ENCODE data around the gene KCNJ11.

The KCNJ11 gene

DNA sequence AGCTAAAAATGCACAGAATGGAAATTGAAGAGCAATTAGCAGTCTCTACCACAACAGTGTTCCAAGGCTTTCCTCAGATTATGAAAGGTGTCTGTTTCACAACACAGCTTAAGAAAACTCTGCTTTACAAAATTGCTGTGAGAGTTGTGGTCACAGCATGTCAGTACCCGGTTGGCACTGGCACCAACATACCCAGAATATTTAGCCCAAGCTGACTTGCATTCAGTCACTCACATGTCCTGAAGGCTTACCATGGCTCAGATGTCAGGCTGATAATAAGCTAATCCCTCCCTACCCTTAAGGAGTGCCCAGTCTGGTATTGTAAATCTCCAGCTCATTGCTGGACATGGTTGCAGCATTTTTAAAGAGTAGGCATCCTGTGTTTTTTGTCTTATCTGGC, 22.0 kb downstream of the KCNJ11 start:
- no peak for DNase-seq (ENCODE audit: low read depth, low spot score)

DNA sequence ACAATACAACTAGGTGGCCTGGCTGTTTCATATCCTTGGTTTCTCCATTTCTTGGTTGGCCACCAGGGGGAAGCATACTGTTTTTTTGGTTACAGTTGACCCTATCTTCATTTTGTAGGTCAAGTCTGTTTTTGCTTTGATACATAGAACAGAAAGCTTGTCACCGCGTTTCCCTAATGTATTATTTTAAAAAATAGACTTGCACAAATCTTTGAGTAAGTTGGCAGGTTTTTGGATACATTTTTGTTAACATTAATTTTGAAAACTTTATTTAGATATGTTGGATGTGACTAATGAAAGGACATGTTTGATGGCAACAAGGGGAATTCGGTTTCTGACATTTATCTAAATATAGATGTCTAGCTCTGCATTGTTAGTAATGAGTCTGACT, 33.9 kb downstream of the KCNJ11 start:
- DNase-seq (ENCODE audit: low read depth, low spot score) = peak; percentile 47

DNA sequence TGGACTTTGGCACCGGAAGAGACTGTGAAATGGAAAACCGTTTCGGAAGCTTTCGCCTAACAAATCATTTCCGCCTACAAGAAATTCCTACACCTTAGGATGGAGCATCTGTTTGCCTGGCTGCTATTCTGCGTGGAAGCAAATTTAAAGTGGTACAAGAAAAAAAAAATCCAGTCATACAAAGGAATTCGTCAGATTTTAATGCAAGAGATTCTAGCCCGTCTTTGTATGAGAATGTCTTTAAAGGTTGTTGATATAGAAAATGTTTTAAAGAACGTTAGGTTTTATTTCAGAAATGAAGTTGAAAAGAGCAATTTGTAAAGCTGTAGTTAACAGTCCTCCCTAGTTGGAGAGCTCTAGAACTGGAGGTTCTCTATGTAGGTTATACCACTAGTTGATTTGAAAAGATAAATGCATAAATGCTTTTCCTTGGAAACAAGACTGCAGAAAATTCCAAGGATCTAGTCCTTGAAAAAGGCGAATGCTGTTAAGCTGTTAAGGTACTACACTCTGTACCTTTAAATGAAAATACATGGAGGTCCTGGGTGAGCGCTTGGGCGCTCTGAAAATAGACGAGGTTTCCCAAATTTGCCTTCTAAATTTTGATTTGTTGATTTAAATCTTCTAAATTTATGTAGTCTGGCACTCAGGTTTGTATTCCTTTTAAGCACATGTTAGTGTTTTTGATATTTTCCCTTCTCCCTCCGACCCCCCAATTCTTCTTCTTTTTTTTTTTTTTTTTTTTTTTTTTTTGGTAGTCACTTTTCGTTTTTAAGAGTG, 34.4 kb downstream of the KCNJ11 start:
- no peak for DNase-seq (ENCODE audit: low read depth, low spot score)

DNA sequence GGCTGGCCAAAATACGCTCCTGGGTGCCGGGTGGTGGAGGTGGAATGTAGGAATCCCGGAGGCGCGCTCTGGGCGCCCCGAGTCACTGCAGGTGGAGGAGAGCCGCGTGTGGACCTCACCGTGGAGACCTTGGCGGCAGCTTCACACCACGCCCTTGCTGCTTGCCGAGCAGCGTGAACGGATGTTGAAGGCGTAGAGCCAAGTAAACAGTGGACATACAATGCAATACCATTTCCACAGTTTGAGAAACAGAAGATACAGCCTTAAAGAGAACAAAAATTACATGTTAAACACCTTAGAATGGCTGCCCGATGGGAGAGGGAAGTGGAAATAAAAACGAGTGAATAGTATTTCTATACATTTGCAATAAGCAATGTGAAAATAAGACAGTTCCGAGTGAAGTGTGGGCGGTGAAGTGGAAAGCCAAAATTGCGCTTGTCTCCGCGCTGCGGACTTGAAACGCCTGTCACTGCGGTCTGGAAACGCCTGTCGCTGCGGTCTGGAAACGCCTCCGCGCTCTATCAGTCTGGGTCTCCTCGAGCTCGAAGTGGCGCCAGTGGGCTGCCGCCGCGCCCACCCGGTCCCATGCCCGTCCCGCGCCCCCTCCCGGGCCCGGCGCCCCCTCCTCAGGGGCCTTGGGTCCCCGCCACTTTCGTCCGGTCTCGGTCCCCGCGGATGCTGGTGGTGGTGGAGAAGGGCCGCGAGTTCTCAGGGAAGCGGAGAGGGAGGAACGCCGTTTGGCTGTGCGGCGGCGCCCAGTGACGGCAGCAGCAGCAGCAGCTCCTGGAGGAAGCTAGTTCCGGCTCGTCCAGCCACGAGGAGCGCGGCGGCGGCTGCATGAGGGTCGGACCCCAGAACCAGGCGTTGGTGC, 35.3 kb downstream of the KCNJ11 start:
- no peak for DNase-seq (ENCODE audit: low read depth, low spot score)

DNA sequence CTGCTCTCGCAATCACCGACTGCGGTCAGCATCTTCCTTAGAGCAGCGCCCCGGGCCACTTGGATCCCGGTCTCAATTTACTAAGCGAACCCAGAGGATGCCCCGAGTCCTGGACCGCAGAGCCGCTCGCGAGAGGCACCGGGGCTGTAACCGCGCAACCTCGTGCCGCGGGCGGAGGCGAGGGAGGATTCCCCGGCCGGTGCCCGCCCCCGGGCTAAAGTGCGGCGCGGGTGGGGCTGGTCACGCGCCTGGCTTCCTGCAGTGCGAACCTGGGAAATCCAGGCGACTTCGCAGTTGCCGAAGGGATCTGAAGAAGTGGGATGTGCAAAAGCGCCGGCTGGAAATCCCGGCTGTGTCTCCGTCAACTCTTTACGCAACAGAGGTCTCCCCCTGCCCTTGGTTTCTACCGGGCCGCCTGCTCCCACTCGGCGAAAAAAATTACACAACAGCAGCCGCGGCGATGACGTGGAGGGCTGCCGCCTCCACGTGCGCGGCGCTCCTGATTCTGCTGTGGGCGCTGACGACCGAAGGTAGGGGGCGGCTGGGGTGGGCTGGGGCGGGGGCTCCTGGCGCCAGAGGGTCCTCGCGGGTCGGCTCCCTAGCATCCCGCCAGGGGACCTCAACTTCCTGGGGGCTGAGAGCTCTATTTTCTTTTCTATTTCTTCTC, 36.8 kb downstream of the KCNJ11 start, which contains the start of gene NCR3LG1:
TSS of gene NCR3LG1 (plus strand) at position 291 of the 667 bp plus-strand sequence. CDS start at position 461, 170 bp downstream.
- DNase-seq (ENCODE audit: low read depth, low spot score) = no peak

DNA sequence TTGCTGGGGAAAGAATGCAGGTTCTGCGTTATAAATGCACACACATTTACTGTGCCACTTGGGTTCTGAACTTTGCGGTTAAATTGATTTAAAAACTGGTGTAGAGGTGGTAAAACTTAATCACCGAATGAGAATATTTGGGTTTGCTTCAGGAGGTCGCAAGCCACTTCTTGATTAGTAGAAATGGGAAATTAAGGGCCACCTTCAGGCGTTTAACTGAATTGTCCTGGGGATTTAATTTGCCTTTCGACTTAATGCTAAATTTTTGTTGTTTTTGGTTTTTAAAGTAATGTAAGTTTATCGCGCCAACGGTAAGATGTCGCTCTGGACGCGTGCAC, 37.3 kb downstream of the KCNJ11 start:
- DNase-seq (ENCODE audit: low read depth, low spot score) = no peak

DNA sequence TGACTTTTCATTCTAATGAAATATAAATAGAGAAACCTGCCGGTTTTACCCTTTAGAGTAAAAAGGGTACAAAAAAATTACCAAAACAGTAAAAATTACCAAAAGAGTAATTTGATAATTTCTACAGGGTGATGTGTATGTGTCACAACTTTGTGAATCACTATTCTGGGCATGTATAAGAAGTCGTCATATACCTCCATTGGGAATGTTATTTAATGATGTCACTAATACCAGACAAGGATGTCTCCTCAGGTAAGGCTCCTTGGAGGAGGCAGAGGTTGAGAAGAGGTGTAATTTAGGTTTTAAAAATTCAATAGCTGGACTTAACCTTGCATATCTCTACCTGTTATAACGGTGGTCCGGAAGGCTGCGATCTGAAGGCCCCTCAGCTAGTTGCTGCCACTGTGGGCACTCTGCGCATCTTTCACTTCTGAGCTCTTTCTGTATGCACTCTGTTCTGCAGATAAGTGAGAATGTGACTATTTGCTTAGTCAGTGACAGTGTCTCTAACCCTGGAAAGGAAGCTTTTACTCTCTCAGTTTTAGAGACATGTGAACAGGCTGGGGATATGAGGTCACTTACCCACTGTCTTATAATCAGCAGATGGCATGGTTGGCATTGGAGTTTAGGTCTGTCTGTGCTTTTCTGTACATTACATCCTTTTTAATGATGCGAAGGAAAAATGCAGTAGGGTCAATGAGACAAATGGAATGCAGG, 37.8 kb downstream of the KCNJ11 start:
- no peak for DNase-seq (ENCODE audit: low read depth, low spot score)

DNA sequence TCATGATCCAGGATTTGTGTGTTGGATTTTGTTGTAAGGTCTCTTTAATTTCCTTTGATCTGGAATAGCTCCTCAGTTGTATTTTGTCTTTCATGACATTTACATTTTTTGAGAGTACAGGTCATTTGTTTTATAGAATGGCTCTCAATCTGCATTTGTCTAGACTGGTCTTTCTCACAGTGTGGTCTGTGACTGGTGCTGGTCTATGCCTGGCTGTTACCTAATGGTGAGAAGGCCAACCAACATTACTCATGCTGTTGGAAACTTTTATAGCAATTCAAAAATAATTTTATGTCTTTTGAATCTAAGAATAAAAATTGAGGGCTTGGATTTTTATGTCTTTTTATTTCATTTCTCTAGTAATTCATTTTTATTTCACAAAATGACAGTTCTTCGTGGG, 40.8 kb downstream of the KCNJ11 start:
- DNase-seq (ENCODE audit: low read depth, low spot score) = no peak

DNA sequence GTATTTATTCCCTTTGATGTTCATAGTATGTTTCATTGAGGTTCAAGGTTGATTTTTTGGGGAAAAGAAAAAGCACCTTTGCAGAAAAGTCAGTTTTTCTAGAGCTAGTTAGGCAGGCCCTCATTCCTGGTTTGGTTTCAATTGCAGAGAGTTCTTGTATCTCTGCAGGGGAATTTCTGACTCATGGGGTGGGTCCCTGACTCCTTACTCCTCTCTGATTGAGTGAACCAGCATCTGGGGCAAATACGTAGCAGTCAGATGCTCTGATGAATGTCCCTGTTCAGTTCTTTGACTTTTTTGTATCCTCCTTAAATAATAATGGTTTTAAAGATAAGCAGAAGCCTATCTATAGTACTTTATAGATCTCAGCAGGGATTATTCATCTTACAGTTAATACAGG, 44.6 kb downstream of the KCNJ11 start:
- DNase-seq (ENCODE audit: low read depth, low spot score) = no peak

DNA sequence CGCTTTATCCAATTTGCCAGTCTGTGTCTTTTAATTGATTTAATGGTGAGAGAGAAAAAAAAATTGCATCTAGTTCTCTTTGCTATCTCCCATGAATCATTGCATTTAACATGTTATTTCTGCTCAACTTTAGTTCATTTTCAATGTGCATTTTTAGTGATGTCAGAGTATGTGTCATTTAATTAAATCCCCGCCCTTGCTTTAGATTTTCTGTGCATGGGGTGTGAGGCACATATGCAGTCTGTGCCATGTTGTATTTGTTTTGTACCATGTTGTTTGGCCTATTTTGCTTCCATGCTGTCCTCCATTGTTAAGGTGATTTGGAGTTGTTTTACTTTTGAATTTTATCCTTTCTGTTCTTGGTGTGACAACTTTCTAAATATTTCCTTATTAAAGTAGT, 45.2 kb downstream of the KCNJ11 start:
- no peak for DNase-seq (ENCODE audit: low read depth, low spot score)
